HepG2 (cell line): ENCODE measurements around the gene VDAC1. TPM values are rescaled to one million over a fixed set of nuclear protein-coding genes. Genes with fewer than 3 reads are reported as not detected.

Experiments
- ETS1 ChIP-seq: sonication (generic); formaldehyde crosslinking; IDR thresholded peaks from 2 replicates; pipeline ENCODE4 v1.4.0; 2020; ENCODE audit warnings: missing genetic modification reagents
- FOXP4 ChIP-seq: sonication (generic); formaldehyde crosslinking; IDR thresholded peaks from 2 replicates; pipeline ENCODE4 v1.4.0; 2020; ENCODE audit warnings: missing genetic modification reagents
- HNRNPK ChIP-seq: fragments of 200-400 bp; formaldehyde crosslinking; IDR thresholded peaks from 2 replicates; pipeline ENCODE4 v1.6.1; 2018; ENCODE audit warnings: low read length, low read depth, moderate library complexity, mild to moderate bottlenecking; ENCODE audit not compliant: poor library complexity, severe bottlenecking
- KLF16 ChIP-seq, 2 experiments: sonication (generic) in 1 of 2; formaldehyde crosslinking in 1 of 2; IDR thresholded peaks; 2 replicates each; pipeline versions ENCODE4 v1.6.1 to v1.8.0; 2016 to 2023; ENCODE audit warnings: missing genetic modification reagents in 2 of 2, missing compliant biosample characterization in 1 of 2
- LBX2 ChIP-seq: sonication (generic); formaldehyde crosslinking; IDR thresholded peaks from 2 replicates; pipeline ENCODE4 v1.5.0; 2020; ENCODE audit warnings: missing genetic modification reagents, mild to moderate bottlenecking, borderline replicate concordance
- MYPOP ChIP-seq: sonication (generic); formaldehyde crosslinking; IDR thresholded peaks from 2 replicates; pipeline ENCODE4 v1.8.1; 2023; ENCODE audit warnings: mild to moderate bottlenecking, moderate library complexity, missing genetic modification reagents
- PAF1 ChIP-seq: IDR thresholded peaks from 2 replicates; pipeline ENCODE4 v1.6.1; 2016; ENCODE audit warnings: missing genetic modification reagents, missing compliant biosample characterization
- PITX1 ChIP-seq: sonication (generic); formaldehyde crosslinking; IDR thresholded peaks from 2 replicates; pipeline ENCODE4 v1.5.1; 2020; ENCODE audit warnings: mild to moderate bottlenecking, missing genetic modification reagents
- RXRA ChIP-seq: sonication (generic); formaldehyde crosslinking; IDR thresholded peaks from 2 replicates; pipeline ENCODE4 v1.5.1; 2020; ENCODE audit warnings: missing genetic modification reagents
- SRY ChIP-seq: sonication (generic); formaldehyde crosslinking; IDR thresholded peaks from 2 replicates; pipeline ENCODE4 v1.8.0; 2022; ENCODE audit warnings: mild to moderate bottlenecking, missing genetic modification reagents
- SUZ12 ChIP-seq: fragments of 150-350 bp; IDR thresholded peaks from 2 replicates; pipeline ENCODE4 v1.6.1; 2014; ENCODE audit warnings: low read depth, low read length
- TERF1 ChIP-seq: sonication (generic); formaldehyde crosslinking; IDR thresholded peaks from 2 replicates; pipeline ENCODE4 v1.8.0; 2022; ENCODE audit warnings: mild to moderate bottlenecking, missing genetic modification reagents, moderate library complexity
- THRA ChIP-seq: sonication (generic); formaldehyde crosslinking; IDR thresholded peaks from 2 replicates; pipeline ENCODE4 v1.4.0; 2020; ENCODE audit warnings: missing genetic modification reagents, borderline replicate concordance
- ZFYVE20 ChIP-seq: sonication (generic); formaldehyde crosslinking; IDR thresholded peaks from 2 replicates; pipeline ENCODE4 v1.8.0; 2023; ENCODE audit warnings: low read depth, mild to moderate bottlenecking, moderate library complexity, missing genetic modification reagents, borderline replicate concordance
- ZNF225 ChIP-seq: sonication (generic); formaldehyde crosslinking; IDR thresholded peaks from 2 replicates; pipeline ENCODE4 v1.4.0; 2020; ENCODE audit warnings: mild to moderate bottlenecking, missing genetic modification reagents
- ZNF280B ChIP-seq: sonication (generic); formaldehyde crosslinking; IDR thresholded peaks from 2 replicates; pipeline ENCODE4 v1.5.0; 2020; ENCODE audit warnings: missing genetic modification reagents, mild to moderate bottlenecking, borderline replicate concordance
- polyA plus RNA-seq, 8 experiments: library from polyadenylated mRNA; depleted of rRNA in 3 of 8; stranded (reverse) in 7 of 8; unstranded in 1 of 8; fragments of >200 nt; fragmentation: Illumina TruSeq in 4 of 8; extraction: Trizol in 4 of 8; gene quantifications; 2 replicates each; pipeline versions ENCODE4 v1.2.1 to v1.2.3, GENCODE V29; 2011 to 2016; ENCODE audit warnings: low read depth in 4 of 8, missing spikeins in 1 of 8, mixed read lengths in 1 of 8; ENCODE audit not compliant: insufficient read depth in 1 of 8
- total RNA-seq, 5 experiments: library from RNA; depleted of rRNA; stranded (reverse); fragments of >200 nt; fragmentation: Illumina TruSeq; extraction: Trizol; gene quantifications; 2 replicates each; pipeline ENCODE4 v1.2.3, GENCODE V29; 2016; ENCODE audit warnings: low read depth in 1 of 5

The VDAC1 gene
- total and polyA plus RNA-seq, 2 of the 13 experiments (the other 11 are each of a cell fraction or from before 2014, with no cell fraction given): 112 to 380 TPM

GRCh38 chr5:133968204-133968980 is 36.4 kb downstream of the VDAC1 start, which contains the start of gene C5orf15 (continued):
- TF ChIP-seq ZNF280B (CRISPR knock-in tag) (peak; percentile 97), PITX1 (CRISPR knock-in tag) (peak; percentile 31; the same call in 1 of the 2 replicates), SUZ12 (no peak), RXRA (CRISPR knock-in tag) (peak; percentile 78; the same call in 1 of the 2 replicates), MYPOP (peak; percentile 86), ZNF225 (CRISPR knock-in tag) (peak; percentile 75), ZFYVE20 (CRISPR knock-in tag) (no peak), ETS1 (CRISPR knock-in tag) (no peak), HNRNPK (no peak), THRA (CRISPR knock-in tag) (peak; percentile 78), TERF1 (CRISPR knock-in tag) (no peak), KLF16 (CRISPR knock-in tag; IDR thresholded peaks at IDR 0.05) (peak in 1 of 2 experiments; percentile 93; a peak in 2 of 4 replicates), SRY (CRISPR knock-in tag) (peak; percentile 71; the same call in 1 of the 2 replicates), FOXP4 (CRISPR knock-in tag) (peak; percentile 26; the same call in 1 of the 2 replicates), PAF1 (CRISPR knock-in tag) (no peak), LBX2 (CRISPR knock-in tag) (no peak; the same call in 1 of the 2 replicates)
